B cell (primary cell): Measurements from ENCODE around the gene TLR10.

Experiments used
- EZH2 ChIP-seq: IDR thresholded peaks from 2 replicates; pipeline ENCODE4 v1.6.1; 2012; ENCODE audit warnings: borderline replicate concordance, low read depth, mild to moderate bottlenecking, moderate library complexity, low read length; ENCODE audit not compliant: insufficient read depth, poor library complexity, severe bottlenecking
- TF ChIP-seq, protein P1 (sequence below): fragments of 200-600 bp; IDR thresholded peaks from one replicate; pipeline ENCODE4 v1.8.0; 2022; ENCODE audit warnings: antibody characterized with exemption, mild to moderate bottlenecking

DNA sequence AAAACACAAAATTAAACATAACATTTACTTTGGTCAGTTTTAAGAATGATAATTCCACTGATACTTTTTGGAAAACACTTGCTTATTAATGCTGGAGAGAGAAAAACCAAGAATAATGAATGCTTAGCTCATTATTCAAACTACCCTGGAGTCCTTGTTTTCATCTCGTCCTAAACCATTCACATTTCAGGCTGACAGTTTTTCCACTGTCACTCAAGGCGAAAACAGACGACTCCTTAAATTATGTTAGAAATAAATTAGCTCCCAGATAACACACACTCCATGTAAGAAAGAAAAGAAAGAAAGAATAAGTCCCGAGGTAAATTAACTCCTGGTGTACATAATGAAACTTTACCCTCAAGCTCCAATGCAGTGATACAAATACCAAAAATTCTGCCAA lies 33.5 kb downstream of the TLR10 start:
- TF ChIP-seq, protein P1, sequence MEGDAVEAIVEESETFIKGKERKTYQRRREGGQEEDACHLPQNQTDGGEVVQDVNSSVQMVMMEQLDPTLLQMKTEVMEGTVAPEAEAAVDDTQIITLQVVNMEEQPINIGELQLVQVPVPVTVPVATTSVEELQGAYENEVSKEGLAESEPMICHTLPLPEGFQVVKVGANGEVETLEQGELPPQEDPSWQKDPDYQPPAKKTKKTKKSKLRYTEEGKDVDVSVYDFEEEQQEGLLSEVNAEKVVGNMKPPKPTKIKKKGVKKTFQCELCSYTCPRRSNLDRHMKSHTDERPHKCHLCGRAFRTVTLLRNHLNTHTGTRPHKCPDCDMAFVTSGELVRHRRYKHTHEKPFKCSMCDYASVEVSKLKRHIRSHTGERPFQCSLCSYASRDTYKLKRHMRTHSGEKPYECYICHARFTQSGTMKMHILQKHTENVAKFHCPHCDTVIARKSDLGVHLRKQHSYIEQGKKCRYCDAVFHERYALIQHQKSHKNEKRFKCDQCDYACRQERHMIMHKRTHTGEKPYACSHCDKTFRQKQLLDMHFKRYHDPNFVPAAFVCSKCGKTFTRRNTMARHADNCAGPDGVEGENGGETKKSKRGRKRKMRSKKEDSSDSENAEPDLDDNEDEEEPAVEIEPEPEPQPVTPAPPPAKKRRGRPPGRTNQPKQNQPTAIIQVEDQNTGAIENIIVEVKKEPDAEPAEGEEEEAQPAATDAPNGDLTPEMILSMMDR: no peak
- no peak for TF ChIP-seq EZH2
